BLaER1 (cell line): ENCODE measurements around the gene EOMES.
A peak's percentile ranks its signal among the peaks of the same experiment; 100 is the strongest.

ENCODE experiments used
- H3K27ac ChIP-seq: shearing (Covaris generic); formaldehyde crosslinking; 2 replicates; pipeline ENCODE4 v1.8.1; 2022
- H3K27me3 ChIP-seq: shearing (Covaris generic); formaldehyde crosslinking; 2 replicates; pipeline ENCODE4 v1.8.1; 2022
- H3K36me3 ChIP-seq: shearing (Covaris generic); formaldehyde crosslinking; 2 replicates; pipeline ENCODE4 v1.8.1; 2022
- H3K4me1 ChIP-seq: shearing (Covaris generic); formaldehyde crosslinking; 2 replicates; pipeline ENCODE4 v1.8.1; 2022
- H3K4me2 ChIP-seq: shearing (Covaris generic); formaldehyde crosslinking; 2 replicates; pipeline ENCODE4 v1.8.1; 2022
- H3K4me3 ChIP-seq: shearing (Covaris generic); formaldehyde crosslinking; 2 replicates; pipeline ENCODE4 v1.8.1; 2022
- H3K9ac ChIP-seq: shearing (Covaris generic); formaldehyde crosslinking; 2 replicates; pipeline ENCODE4 v1.8.1; 2022
- H3K9me3 ChIP-seq: shearing (Covaris generic); formaldehyde crosslinking; 2 replicates; pipeline ENCODE4 v1.8.1; 2022
- H4K20me1 ChIP-seq: shearing (Covaris generic); formaldehyde crosslinking; 2 replicates; pipeline ENCODE4 v1.8.1; 2022
- Cebpa-rat ChIP-seq: shearing (Covaris generic); IDR thresholded peaks from 2 replicates; pipeline ENCODE4 v1.8.1; 2022

The EOMES gene

GRCh38 chr3:27685474-27685873, 36.6 kb downstream of the EOMES start:
- Histone ChIP-seq H3K4me1 (peaks cover 9% of the 10 kb centered on the region), H3K9ac (no peak overlapping the region), H3K4me3 (no peak overlapping the region), H3K27me3 (no peaks in the 10 kb centered on the region), H3K36me3 (no peaks in the 10 kb centered on the region), H3K27ac (no peak overlapping the region), H3K4me2 (no peak overlapping the region), H3K9me3 (peaks cover 17% of the 10 kb centered on the region; the same call in 1 of the 2 replicates), H4K20me1 (no peaks in the 10 kb centered on the region)
- TF ChIP-seq Cebpa-rat: no peak

- no peak overlapping the region for H3K27ac ChIP-seq
- H4K20me1 ChIP-seq: no peaks in the 10 kb centered on the region
- H3K36me3 ChIP-seq: no peaks in the 10 kb centered on the region
- peaks cover 7% of the 10 kb centered on the region; the same call in 1 of the 2 replicates for H3K9me3 ChIP-seq
- TF ChIP-seq Cebpa-rat: no peak
- H3K27me3 ChIP-seq: no peaks in the 10 kb centered on the region
- H3K4me1 ChIP-seq: peaks cover 9% of the 10 kb centered on the region
- H3K4me2 ChIP-seq: no peak overlapping the region
- H3K9ac ChIP-seq: no peak overlapping the region
- H3K4me3 ChIP-seq: no peak overlapping the region
These were observed 37.8 kb downstream of the EOMES start for GRCh38 chr3:27684302-27684701.

- Histone ChIP-seq H3K9ac (no peak overlapping the region), H3K4me1 (peaks cover 9% of the 10 kb centered on the region), H3K4me3 (no peak overlapping the region), H3K36me3 (no peaks in the 10 kb centered on the region), H3K9me3 (no peaks in the 10 kb centered on the region), H3K4me2 (peak overlapping the region; percentile 31), H3K27ac (no peak overlapping the region), H3K27me3 (no peaks in the 10 kb centered on the region), H4K20me1 (no peaks in the 10 kb centered on the region)
- TF ChIP-seq Cebpa-rat: no peak; the same call in 1 of the 2 replicates
These were observed 40.8 kb downstream of the EOMES start for GRCh38 chr3:27681249-27681748.

GRCh38 chr3:27680517-27681246, 41.4 kb downstream of the EOMES start:
- H3K4me2 ChIP-seq: peak overlapping the region; percentile 31
- peaks cover 9% of the 10 kb centered on the region for H3K4me1 ChIP-seq
- no peak for TF ChIP-seq Cebpa-rat
- no peak overlapping the region for H3K9ac ChIP-seq
- H3K36me3 ChIP-seq: no peaks in the 10 kb centered on the region
- no peaks in the 10 kb centered on the region for H3K9me3 ChIP-seq
- H3K4me3 ChIP-seq: no peak overlapping the region
- H3K27me3 ChIP-seq: no peaks in the 10 kb centered on the region
- H4K20me1 ChIP-seq: no peaks in the 10 kb centered on the region
- H3K27ac ChIP-seq: no peak overlapping the region; the same call in 1 of the 2 replicates

GRCh38 chr3:27679691-27680090, 42.4 kb downstream of the EOMES start:
- Histone ChIP-seq H3K9ac (no peak overlapping the region), H3K9me3 (no peaks in the 10 kb centered on the region), H3K27ac (no peak overlapping the region; the same call in 1 of the 2 replicates), H3K4me1 (peaks cover 9% of the 10 kb centered on the region), H3K4me2 (no peak overlapping the region), H3K27me3 (no peaks in the 10 kb centered on the region), H4K20me1 (no peaks in the 10 kb centered on the region), H3K36me3 (no peaks in the 10 kb centered on the region), H3K4me3 (no peak overlapping the region)
- no peak for TF ChIP-seq Cebpa-rat

- Histone ChIP-seq H3K4me3 (no peak overlapping the region), H3K27me3 (no peaks in the 10 kb centered on the region), H3K27ac (no peak overlapping the region), H3K4me1 (peaks cover 9% of the 10 kb centered on the region), H4K20me1 (no peaks in the 10 kb centered on the region), H3K36me3 (no peaks in the 10 kb centered on the region), H3K4me2 (no peak overlapping the region), H3K9ac (no peak overlapping the region), H3K9me3 (no peaks in the 10 kb centered on the region)
- no peak for TF ChIP-seq Cebpa-rat
These were observed 43.9 kb downstream of the EOMES start for GRCh38 chr3:27678234-27678633.

DNA sequence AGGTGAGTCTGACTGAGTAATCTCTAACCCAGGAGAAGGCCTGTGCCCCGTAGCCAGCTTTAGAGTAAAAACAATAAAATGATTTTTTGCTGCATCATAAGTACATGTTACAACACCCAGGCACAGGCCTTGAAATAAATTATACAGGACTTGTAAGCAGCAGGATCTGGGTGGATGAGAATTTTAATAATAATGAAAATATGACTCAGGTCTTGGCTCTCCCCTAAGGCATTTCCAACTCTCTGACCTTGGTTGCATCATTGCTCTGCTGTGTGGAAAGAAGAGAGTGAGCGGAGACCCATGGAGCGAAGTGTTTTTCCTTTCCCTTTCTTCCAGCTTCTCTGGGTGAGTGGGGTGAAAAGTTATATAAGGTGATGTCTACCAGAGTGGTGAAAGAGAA, 44.6 kb downstream of the EOMES start:
- no peak overlapping the region for H3K9ac ChIP-seq
- H3K27ac ChIP-seq: no peak overlapping the region
- H3K36me3 ChIP-seq: no peaks in the 10 kb centered on the region
- H3K4me2 ChIP-seq: no peak overlapping the region
- no peak for TF ChIP-seq Cebpa-rat
- peaks cover 9% of the 10 kb centered on the region for H3K4me1 ChIP-seq
- no peaks in the 10 kb centered on the region for H4K20me1 ChIP-seq
- no peak overlapping the region for H3K4me3 ChIP-seq
- H3K9me3 ChIP-seq: no peaks in the 10 kb centered on the region
- no peaks in the 10 kb centered on the region for H3K27me3 ChIP-seq

DNA sequence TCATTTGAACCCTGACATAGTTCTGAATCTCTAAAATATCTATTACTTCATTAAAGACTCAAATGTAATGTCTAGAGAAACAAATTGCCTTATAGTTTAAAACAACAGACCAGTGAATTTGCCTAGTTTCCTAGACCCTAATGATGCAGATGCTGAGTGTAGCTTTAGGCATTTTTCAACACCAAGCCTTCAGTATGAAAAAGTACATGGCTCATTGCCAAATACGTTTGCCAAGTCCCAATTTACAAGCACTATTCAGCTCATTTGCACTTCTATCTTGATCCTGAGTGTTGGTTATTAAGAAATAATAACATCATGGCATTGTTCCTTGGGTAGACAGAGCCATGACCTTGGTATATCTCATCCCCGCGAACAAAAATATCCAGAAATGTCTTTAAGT, 46.8 kb downstream of the EOMES start:
- Histone ChIP-seq H3K4me2 (no peak overlapping the region), H3K9ac (no peak overlapping the region), H3K4me3 (no peak overlapping the region), H3K27me3 (no peaks in the 10 kb centered on the region), H3K9me3 (peaks cover 5% of the 10 kb centered on the region; the same call in 1 of the 2 replicates), H3K36me3 (no peaks in the 10 kb centered on the region), H4K20me1 (no peaks in the 10 kb centered on the region), H3K4me1 (no peaks in the 10 kb centered on the region), H3K27ac (no peak overlapping the region)
- no peak for TF ChIP-seq Cebpa-rat

DNA sequence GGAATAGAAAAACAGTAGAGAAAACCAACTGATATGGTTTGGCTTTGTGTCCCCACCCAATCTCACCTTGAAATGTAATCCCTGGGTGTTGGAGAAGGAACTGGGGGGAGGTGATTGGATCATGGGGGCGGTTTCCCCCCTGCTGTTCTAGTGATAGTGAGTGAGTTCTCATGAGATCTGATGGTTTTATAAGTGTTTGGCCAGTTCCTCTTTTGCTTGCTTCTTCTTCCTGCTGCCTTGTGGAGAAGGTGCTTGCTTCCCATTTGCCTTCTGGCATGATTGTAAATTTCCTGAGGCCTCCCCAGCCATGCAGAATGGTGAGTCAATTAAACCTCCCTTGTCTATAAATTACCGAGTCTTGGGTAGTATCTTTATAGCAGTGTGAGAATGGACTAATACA, 48.4 kb downstream of the EOMES start:
- Histone ChIP-seq H3K9me3 (peaks cover 5% of the 10 kb centered on the region; the same call in 1 of the 2 replicates), H3K4me3 (no peak overlapping the region), H3K4me2 (no peak overlapping the region), H3K9ac (no peak overlapping the region), H4K20me1 (no peaks in the 10 kb centered on the region), H3K4me1 (no peaks in the 10 kb centered on the region), H3K36me3 (no peaks in the 10 kb centered on the region), H3K27ac (no peak overlapping the region), H3K27me3 (no peaks in the 10 kb centered on the region)
- TF ChIP-seq Cebpa-rat: no peak

DNA sequence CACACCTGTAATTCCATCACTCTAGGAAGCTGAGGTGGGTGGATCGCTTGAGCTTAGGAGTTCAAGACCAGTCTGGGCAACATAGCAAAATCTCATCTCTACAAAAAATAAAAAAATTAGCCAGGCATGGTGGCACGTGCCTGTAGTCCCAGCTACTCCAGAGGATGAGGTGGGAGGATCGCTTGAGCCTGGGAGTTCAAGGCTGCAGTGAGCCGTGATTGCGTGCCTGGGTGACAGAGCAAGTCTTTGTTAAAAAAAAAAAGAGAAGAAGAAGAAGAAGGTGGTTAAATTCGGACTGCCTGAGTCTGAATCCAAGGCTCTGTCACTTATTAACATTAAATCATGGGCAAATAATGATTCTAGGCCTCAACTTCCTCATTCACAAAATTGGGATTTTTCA, 51.0 kb downstream of the EOMES start:
- H3K9ac ChIP-seq: no peak overlapping the region
- peaks cover 5% of the 10 kb centered on the region; the same call in 1 of the 2 replicates for H3K9me3 ChIP-seq
- peaks cover 10% of the 10 kb centered on the region for H3K4me1 ChIP-seq
- H3K27me3 ChIP-seq: no peaks in the 10 kb centered on the region
- H3K4me2 ChIP-seq: no peak overlapping the region
- H3K36me3 ChIP-seq: no peaks in the 10 kb centered on the region
- H3K27ac ChIP-seq: no peak overlapping the region
- no peak overlapping the region for H3K4me3 ChIP-seq
- no peak for TF ChIP-seq Cebpa-rat
- no peaks in the 10 kb centered on the region for H4K20me1 ChIP-seq
